GM12874 (cell line): ENCODE measurements around the gene HAUS8.

ENCODE experiments used
- CTCF ChIP-seq: IDR thresholded peaks from 2 replicates; pipeline ENCODE4 v1.5.1; 2011; ENCODE audit warnings: low read depth, mild to moderate bottlenecking, control low read depth, low read length, moderate library complexity; ENCODE audit not compliant: insufficient read depth

The HAUS8 gene

GRCh38 chr19:17086120-17086519, 10.9 kb upstream of the HAUS8 start:
- TF ChIP-seq CTCF: no peak

GRCh38 chr19:17081672-17082630, 6.7 kb upstream of the HAUS8 start:
- no peak for TF ChIP-seq CTCF

- TF ChIP-seq CTCF: no peak
Measured at GRCh38 chr19:17080440-17080801, 5.2 kb upstream of the HAUS8 start.

- peak; percentile 55; the same call in 1 of the 2 replicates for TF ChIP-seq CTCF
Measured at GRCh38 chr19:17079710-17080439, 4.6 kb upstream of the HAUS8 start.

- no peak for TF ChIP-seq CTCF
Measured at GRCh38 chr19:17078920-17079709, 3.9 kb upstream of the HAUS8 start.

- no peak for TF ChIP-seq CTCF
Measured at GRCh38 chr19:17078036-17078919, 3.0 kb upstream of the HAUS8 start.
